HCEC 1CT (cell line): ENCODE results near the gene PSG3.
A peak's percentile ranks its signal among the peaks of the same experiment; 100 is the strongest.
"Not testable (repeated sequence)": the region's sequence is repeated elsewhere in the genome, so short reads cannot be mapped to it uniquely, and the experiment has no call there.

ENCODE experiments used
- DNase-seq: peaks from one replicate; pipeline ENCODE4 v3.0.0-alpha.2; 2017

Gene PSG3

GRCh38 chr19:42693760-42694350 is 46.4 kb downstream of the PSG3 start:
- DNase-seq: peak; percentile 42

- peak; percentile 9 for DNase-seq
These were observed 56.3 kb downstream of the PSG3 start for GRCh38 chr19:42683917-42684513.

- not testable (repeated sequence) for DNase-seq
These were observed 64.0 kb downstream of the PSG3 start for GRCh38 chr19:42676326-42676725.

- DNase-seq: not testable (repeated sequence)
These were observed 65.7 kb downstream of the PSG3 start for GRCh38 chr19:42674549-42674948.
